CD14-positive monocyte (primary cell): ENCODE results near the gene CRADD. TPM values are rescaled to one million over a fixed set of nuclear protein-coding genes. Genes with fewer than 3 reads are reported as not detected.

Experiments used
- DNase-seq, 3 donors: peaks; one replicate each; pipeline ENCODE4 v3.0.0-alpha.2; 2011 to 2022
- H2AFZ ChIP-seq: 2 replicates; pipeline ENCODE4 v1.6.0; 2012; ENCODE audit warnings: mild to moderate bottlenecking, low read depth, low read length, inconsistent platforms; ENCODE audit not compliant: insufficient read depth, poor library complexity, severe bottlenecking
- H3K27ac ChIP-seq, 2 donors: 1 replicate in 1 of 2; 2 replicates in 1 of 2; pipeline ENCODE4 v1.5.1; 2012 to 2013; ENCODE audit warnings: low read length in 2 of 2, control low read depth in 1 of 2, inconsistent platforms in 1 of 2, low read depth in 1 of 2, mild to moderate bottlenecking in 1 of 2
- H3K27me3 ChIP-seq, 2 donors: one replicate each; pipeline versions ENCODE4 v1.6.0 to v1.6.1; 2011 to 2013; ENCODE audit warnings: low read length in 2 of 2; ENCODE audit not compliant: control insufficient read depth in 2 of 2, insufficient read depth in 2 of 2
- H3K36me3 ChIP-seq, 2 donors: replicated peaks in 1 of 2; 1 replicate in 1 of 2; 2 replicates in 1 of 2; pipeline versions ENCODE4 v1.5.1 to v1.6.1; 2012 to 2013; ENCODE audit warnings: low read length in 2 of 2, control low read depth in 1 of 2, inconsistent platforms in 1 of 2, mild to moderate bottlenecking in 1 of 2; ENCODE audit not compliant: insufficient read depth in 2 of 2, control insufficient read depth in 1 of 2
- H3K4me1 ChIP-seq, 2 donors: 1 replicate in 1 of 2; 2 replicates in 1 of 2; pipeline versions ENCODE4 v1.5.1 to v1.6.1; 2012 to 2013; ENCODE audit warnings: low read length in 2 of 2, control low read depth in 1 of 2, inconsistent platforms in 1 of 2, mild to moderate bottlenecking in 1 of 2, moderate library complexity in 1 of 2; ENCODE audit not compliant: insufficient read depth in 2 of 2, control insufficient read depth in 1 of 2
- H3K4me2 ChIP-seq: replicated peaks from 2 replicates; pipeline ENCODE3; 2012; ENCODE audit warnings: low read length, moderate library complexity, mild to moderate bottlenecking; ENCODE audit not compliant: poor library complexity, severe bottlenecking; ENCODE audit errors: extremely low read depth
- H3K4me3 ChIP-seq, 3 experiments: fragments of 200-600 bp in 1 of 3; sonication (generic) in 1 of 3; replicated peaks in 1 of 3; 1 replicate in 2 of 3; 2 replicates in 1 of 3; pipeline ENCODE4 v1.5.1; 2011 to 2013; ENCODE audit warnings: low read length in 3 of 3, mild to moderate bottlenecking in 3 of 3, control low read depth in 2 of 3, low read depth in 2 of 3, inconsistent platforms in 1 of 3, moderate library complexity in 1 of 3
- H3K79me2 ChIP-seq: 2 replicates; pipeline ENCODE4 v1.6.0; 2012; ENCODE audit warnings: mild to moderate bottlenecking, control low read depth, inconsistent platforms, low read length, moderate library complexity; ENCODE audit not compliant: insufficient read depth
- H3K9ac ChIP-seq: 2 replicates; pipeline ENCODE4 v1.6.0; 2017; ENCODE audit warnings: low read length, mild to moderate bottlenecking; ENCODE audit not compliant: insufficient read depth, poor library complexity, severe bottlenecking
- H3K9me3 ChIP-seq, 2 donors: replicated peaks in 1 of 2; 1 replicate in 1 of 2; 2 replicates in 1 of 2; pipeline versions ENCODE4 v1.5.1 to v1.6.1; 2012 to 2013; ENCODE audit warnings: low read length in 2 of 2, control low read depth in 1 of 2; ENCODE audit not compliant: control insufficient read depth in 1 of 2, insufficient read depth in 1 of 2
- H4K20me1 ChIP-seq: 2 replicates; pipeline ENCODE4 v1.6.0; 2012; ENCODE audit warnings: mild to moderate bottlenecking, low read length, control low read depth, moderate library complexity; ENCODE audit not compliant: insufficient read depth
- H3K27ac Mint-ChIP-seq, 7 donors: one replicate each; pipeline ENCODE4 v1.8.0; 2020; ENCODE audit warnings: mild to moderate bottlenecking in 7 of 7, mixed read lengths in 7 of 7, moderate library complexity in 6 of 7, inconsistent platforms in 2 of 7
- H3K27me3 Mint-ChIP-seq, 3 donors: one replicate each; pipeline ENCODE4 v1.8.0; 2021 to 2022; ENCODE audit warnings: low read depth in 3 of 3, mild to moderate bottlenecking in 3 of 3, mixed read lengths in 3 of 3, moderate library complexity in 3 of 3, inconsistent platforms in 1 of 3
- H3K36me3 Mint-ChIP-seq, 2 donors: one replicate each; pipeline ENCODE4 v1.8.0; 2020; ENCODE audit warnings: mixed read lengths in 2 of 2, inconsistent platforms in 1 of 2, mild to moderate bottlenecking in 1 of 2
- H3K4me1 Mint-ChIP-seq: one replicate; pipeline ENCODE4 v1.8.0; 2020; ENCODE audit warnings: mild to moderate bottlenecking, mixed read lengths
- H3K4me3 Mint-ChIP-seq, 2 donors: one replicate each; pipeline ENCODE4 v1.8.0; 2020; ENCODE audit warnings: mild to moderate bottlenecking in 2 of 2, mixed read lengths in 2 of 2, moderate library complexity in 1 of 2
- H3K9me3 Mint-ChIP-seq, 7 donors: one replicate each; pipeline ENCODE4 v1.8.0; 2020 to 2022; ENCODE audit warnings: mixed read lengths in 7 of 7, mild to moderate bottlenecking in 6 of 7, moderate library complexity in 6 of 7, inconsistent platforms in 2 of 7
- WGBS: methylation state at CpG from one replicate; pipeline ENCODE4 v1.1.5; 2013; ENCODE audit warnings: missing lambda C conversion rate; ENCODE audit not compliant: insufficient coverage; 5-methylcytosine and 5-hydroxymethylcytosine counted together
- intact Hi-C, 2 donors: fragments of 100-400 bp; cut with micrococcal nuclease; formaldehyde crosslinking; loops; one replicate each; pipeline versions ENCODE4 v1.15.0 to v1.15.1; 2023
- polyA plus RNA-seq, 3 donors: library from polyadenylated mRNA; depleted of rRNA in 1 of 3; unstranded in 2 of 3; stranded (reverse) in 1 of 3; fragments of 300-500 nt in 2 of 3; fragments of >200 nt in 1 of 3; fragmentation: Illumina TruSeq in 2 of 3; gene quantifications; 1 replicate in 2 of 3; 2 replicates in 1 of 3; pipeline ENCODE4 v1.2.3, GENCODE V29; 2012 to 2021
- TF ChIP-seq, protein P1 (sequence below): fragments of 200-600 bp; IDR thresholded peaks from one replicate; pipeline ENCODE4 v1.8.0; 2022; ENCODE audit warnings: antibody characterized with exemption, mild to moderate bottlenecking

CRADD gene
- polyA plus RNA-seq, 3 donors = 5.6 to 12.2 (median 11.2) TPM

DNA sequence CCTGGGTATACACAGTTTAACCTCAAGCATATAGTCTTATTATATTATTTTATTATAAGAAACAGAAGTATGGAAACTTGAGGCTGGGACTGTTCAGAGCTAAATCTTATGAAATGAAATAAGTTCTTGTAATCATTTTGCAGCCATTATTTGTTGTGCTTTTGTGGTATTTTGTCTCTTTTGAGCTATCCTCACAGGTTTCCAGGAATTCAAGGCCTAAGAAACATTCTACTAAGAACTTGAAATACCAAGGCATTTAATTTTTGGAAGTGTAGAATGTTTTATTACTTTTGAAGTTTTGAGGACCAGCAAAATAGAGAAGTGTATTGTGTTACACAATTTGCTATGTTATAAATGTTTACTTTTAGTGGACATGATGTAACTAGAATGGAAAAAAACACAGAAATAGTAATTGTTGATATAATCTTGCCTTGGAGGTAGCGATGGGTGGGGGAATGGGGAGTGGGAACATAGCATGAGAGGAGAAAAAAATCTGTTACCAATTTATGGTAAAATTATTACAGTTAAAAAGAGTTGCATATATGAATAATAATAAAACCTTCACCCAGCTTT lies 81.7 kb downstream of the CRADD start:
- H3K36me3 ChIP-seq = no peaks in the 10 kb centered on the region
- H3K9me3 ChIP-seq = peaks cover 1 to 3% of the 10 kb centered on the region in 2 donors
- no peak overlapping the region for H3K9ac ChIP-seq
- peak overlapping the region; percentile 57 for H3K4me2 ChIP-seq
- Mint-ChIP-seq H3K9me3 (peaks cover 3 to 10% (median 7%) of the 10 kb centered on the region in 7 donors), H3K4me1 (peaks cover 22% of the 10 kb centered on the region), H3K36me3 (no peaks in the 10 kb centered on the region), H3K4me3 (peak overlapping the region in 1 of 2 donors; percentile 66), H3K27me3 (peaks cover 0 to 2% (median 0%) of the 10 kb centered on the region in 3 donors), H3K27ac (peak overlapping the region; percentile 10 to 93 (median 70))
- H3K79me2 ChIP-seq = no peaks in the 10 kb centered on the region
- no peaks in the 10 kb centered on the region for H3K27me3 ChIP-seq
- peaks cover 12 to 17% of the 10 kb centered on the region in 2 donors for H3K4me1 ChIP-seq
- peak overlapping the region in 1 of 3 experiments; percentile 35 for H3K4me3 ChIP-seq
- DNase-seq = no peak
- H3K27ac ChIP-seq = peak overlapping the region in 1 of 2 donors; percentile 21
- TF ChIP-seq, protein P1, sequence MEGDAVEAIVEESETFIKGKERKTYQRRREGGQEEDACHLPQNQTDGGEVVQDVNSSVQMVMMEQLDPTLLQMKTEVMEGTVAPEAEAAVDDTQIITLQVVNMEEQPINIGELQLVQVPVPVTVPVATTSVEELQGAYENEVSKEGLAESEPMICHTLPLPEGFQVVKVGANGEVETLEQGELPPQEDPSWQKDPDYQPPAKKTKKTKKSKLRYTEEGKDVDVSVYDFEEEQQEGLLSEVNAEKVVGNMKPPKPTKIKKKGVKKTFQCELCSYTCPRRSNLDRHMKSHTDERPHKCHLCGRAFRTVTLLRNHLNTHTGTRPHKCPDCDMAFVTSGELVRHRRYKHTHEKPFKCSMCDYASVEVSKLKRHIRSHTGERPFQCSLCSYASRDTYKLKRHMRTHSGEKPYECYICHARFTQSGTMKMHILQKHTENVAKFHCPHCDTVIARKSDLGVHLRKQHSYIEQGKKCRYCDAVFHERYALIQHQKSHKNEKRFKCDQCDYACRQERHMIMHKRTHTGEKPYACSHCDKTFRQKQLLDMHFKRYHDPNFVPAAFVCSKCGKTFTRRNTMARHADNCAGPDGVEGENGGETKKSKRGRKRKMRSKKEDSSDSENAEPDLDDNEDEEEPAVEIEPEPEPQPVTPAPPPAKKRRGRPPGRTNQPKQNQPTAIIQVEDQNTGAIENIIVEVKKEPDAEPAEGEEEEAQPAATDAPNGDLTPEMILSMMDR = no peak
- intact Hi-C loops = no loop called here
- no CpG with 5 or more reads among the region's 1 CpG for WGBS
- H4K20me1 ChIP-seq = no peaks in the 10 kb centered on the region
- no peak overlapping the region for H2AFZ ChIP-seq

DNA sequence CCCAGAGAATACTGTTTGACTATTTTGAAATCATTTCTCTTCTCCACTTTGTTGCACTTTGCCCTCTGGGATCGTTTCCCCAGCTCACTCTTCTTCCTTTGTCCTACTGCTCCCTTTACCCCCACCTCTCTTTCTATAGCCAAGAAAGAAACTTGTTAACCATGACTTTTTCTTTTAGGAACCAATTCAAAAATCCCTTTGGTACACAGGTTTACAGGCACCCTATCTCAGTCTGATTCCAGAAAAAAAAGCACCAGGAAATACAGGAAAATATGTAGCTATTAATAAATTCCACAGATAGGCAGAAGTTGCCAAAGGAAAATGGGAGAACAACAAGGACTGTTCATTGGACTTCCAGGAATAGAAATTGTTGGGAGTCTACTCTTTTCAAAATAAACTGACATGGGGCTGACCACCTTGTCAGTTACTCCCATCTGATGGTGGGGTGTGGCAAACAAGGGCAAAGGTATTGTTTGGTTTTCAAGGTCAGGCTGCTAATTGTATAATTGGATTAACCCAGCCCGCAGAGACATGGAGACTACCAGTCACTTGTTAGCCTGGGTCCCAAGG lies 82.4 kb downstream of the CRADD start:
- no peaks in the 10 kb centered on the region for H3K36me3 Mint-ChIP-seq
- H3K4me3 Mint-ChIP-seq = peak overlapping the region in 1 of 2 donors; percentile 36
- H3K4me2 ChIP-seq = peak overlapping the region; percentile 57
- H3K36me3 ChIP-seq = no peaks in the 10 kb centered on the region
- intact Hi-C loops = loop anchor here (10.0 kb wide), 3 partner anchors 255 to 345 kb away; no protein-coding TSS in a partner anchor
- H3K27me3 Mint-ChIP-seq = peaks cover 0 to 2% (median 1%) of the 10 kb centered on the region in 3 donors
- no peaks in the 10 kb centered on the region for H3K9me3 ChIP-seq
- H3K27ac Mint-ChIP-seq = peak overlapping the region; percentile 37 to 93 (median 70)
- TF ChIP-seq, protein P1 = no peak
- H3K9ac ChIP-seq = no peak overlapping the region
- peaks cover 0 to 4% (median 3%) of the 10 kb centered on the region in 7 donors for H3K9me3 Mint-ChIP-seq
- no peaks in the 10 kb centered on the region for H3K27me3 ChIP-seq
- H3K4me1 ChIP-seq = peaks cover 12 to 17% of the 10 kb centered on the region in 2 donors
- H3K4me1 Mint-ChIP-seq = peaks cover 22% of the 10 kb centered on the region
- no peak for DNase-seq
- peak overlapping the region in 1 of 3 experiments; percentile 35 for H3K4me3 ChIP-seq
- WGBS = 0% methylated on average over 1 of the region's 2 CpGs
- no peaks in the 10 kb centered on the region for H3K79me2 ChIP-seq
- no peaks in the 10 kb centered on the region for H4K20me1 ChIP-seq
- no peak overlapping the region for H2AFZ ChIP-seq
- H3K27ac ChIP-seq = no peak overlapping the region
